K562 treated with DMSO at 1 percent for 24 hours (cell line): ENCODE measurements around the gene ZNF45. TPM values are rescaled to one million over a fixed set of nuclear protein-coding genes. Genes with fewer than 3 reads are reported as not detected.

Experiments
- total RNA-seq: library from RNA; unstranded; fragments of 300-600 nt; gene quantifications from 2 replicates; pipeline ENCODE4 v1.2.3, GENCODE V29; 2022; ENCODE audit warnings: low read depth; ENCODE audit not compliant: insufficient read depth

ZNF45 gene
- 3.9 and 6.3 TPM in 2 replicates for total RNA-seq

DNA sequence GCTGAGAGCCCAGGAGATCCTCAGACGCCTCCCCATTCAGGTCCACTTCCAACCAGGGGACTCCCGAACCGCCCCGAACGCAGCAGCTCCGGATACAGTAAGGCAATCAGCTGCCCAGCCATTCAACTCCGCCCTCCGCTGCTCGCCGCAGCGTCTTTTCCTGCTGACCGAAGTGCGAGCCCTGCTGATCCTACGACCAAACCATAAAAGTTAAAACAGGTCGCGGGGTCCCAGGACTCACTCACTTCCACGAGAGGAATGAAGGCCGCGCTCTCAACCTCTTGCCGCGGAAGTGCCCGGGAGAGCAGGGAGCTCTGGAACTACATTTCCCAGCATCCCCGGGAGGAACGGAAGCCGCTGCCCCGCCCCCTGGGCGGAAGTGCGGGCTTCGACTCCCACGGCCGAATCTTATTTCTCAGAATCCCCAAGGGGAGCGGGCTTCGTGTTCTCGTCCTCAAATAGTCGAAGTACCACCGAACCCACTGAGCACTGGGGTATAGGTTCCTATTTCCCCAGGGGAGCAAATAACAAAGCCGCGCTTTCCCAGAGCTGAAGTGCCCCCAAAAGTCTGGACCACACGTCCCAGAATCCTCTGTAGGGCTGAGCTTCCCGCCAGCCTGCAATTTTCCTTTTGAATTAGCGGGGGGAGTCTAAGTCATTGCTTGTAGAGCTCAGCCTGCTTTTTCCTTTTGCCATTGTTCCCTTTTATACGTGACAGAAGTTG lies at the start of gene ZNF45:
TSS of gene ZNF45 (minus strand) at position 298 of the 724 bp plus-strand sequence. CDS start 13,097 bp downstream, outside the sequence.

DNA sequence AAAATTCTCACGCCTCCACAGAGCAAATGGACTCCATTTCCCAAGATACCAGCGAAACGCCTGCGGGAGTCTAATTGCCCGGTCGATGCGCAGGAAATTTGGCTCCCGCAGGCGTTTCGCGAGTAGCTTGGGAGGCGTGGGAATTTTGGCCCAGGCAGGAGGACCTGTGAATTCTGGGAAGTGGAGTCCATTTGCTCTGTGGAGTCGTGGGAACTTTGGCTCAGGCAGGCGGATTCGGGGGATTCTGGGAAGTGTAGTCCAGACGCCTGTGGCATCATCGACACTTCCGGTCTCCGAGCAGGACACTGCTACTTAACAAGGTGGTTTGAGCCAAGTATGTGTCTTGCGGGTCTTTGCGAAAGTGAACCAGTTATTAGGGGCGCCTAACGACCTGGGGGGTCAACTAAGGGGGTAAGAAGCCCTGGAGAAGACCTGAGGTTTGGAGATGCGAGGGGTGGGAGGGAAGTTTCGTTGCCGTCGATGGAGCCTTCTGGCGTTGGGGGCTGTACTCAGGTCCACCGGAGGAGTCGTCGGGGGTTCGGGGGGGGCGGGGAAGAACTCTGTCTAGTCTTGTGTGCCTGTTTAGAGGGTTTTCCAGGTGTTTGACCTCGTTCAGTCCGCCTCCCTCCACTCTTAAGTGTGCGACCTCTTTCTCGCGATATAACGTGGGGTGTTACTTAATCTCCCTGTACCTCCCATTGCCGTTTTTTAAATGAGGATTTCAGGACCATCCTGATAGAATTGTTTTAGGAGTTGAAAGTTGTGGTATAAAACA lies 49.0 kb upstream of the ZNF45 start, which contains the start of gene ZNF155:
TSS of gene ZNF155 (plus strand) at position 277 of the 775 bp plus-strand sequence. CDS start 4,356 bp downstream, outside the sequence.

DNA sequence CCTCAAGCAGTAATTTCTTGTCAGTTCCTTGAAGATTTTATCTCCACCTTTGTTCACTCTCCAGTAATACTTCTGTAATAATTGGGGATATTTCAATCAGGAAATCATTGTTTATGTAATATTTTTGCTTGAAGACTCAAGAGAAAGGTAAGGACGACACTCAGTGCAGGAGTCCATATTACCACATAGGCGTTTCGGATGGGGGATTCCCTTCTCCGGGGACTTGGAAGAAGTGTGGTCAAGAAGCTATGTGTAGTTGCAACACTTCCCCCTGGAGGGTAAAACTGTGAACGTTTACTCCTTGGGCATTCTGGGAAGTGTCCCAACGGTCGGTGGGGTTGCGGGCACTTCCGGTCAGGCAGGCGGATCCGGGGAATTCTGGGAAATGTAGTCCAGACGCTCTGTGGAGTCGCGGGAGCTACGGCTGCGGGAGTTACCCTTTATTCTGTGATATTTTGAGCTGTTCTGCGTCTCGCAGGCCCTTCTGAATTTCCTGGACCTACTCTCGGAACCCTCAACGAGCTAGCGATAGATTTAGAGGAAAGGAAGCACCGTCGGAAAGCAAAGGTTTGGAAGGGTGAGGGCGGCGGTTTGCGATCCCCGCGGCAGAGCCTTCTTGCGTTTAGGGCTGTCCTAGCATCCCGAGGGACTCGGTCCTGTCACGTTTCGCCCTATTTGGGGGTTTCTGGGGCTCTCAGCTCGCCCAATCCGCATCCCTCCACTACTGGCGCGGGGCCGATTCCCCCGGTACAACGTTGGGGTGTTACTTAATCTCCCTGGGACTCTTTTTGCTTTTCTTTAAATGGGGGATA lies 16.0 kb upstream of the ZNF45 start, which contains the start of gene ZNF221:
TSS of gene ZNF221 (plus strand) at position 395 of the 812 bp plus-strand sequence. CDS start 11,499 bp downstream, outside the sequence.

DNA sequence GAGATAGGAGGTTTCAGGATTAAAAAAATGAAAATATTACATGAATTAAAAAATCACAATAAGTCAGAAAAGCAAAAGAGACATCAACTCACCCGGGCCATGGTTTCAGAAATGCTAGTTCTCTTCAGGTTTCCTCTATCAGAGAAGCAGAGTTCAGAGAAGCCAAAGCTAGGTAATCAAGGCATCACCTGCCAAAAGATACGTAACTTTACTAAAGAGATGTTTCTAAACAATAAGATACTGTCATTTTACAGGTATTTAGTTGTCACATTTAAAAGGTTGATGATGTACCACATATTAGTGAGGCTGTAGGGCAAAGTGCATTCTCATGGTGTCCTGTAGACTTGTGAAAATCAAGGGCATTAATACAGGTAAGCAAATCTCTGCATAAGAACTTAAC lies 51.2 kb downstream of the ZNF45 start, which contains the start of gene ZNF404:
TSS of gene ZNF404 (minus strand) at position 101 of the 400 bp plus-strand sequence.

Other genes starting within 250 kb of the ZNF45 start
- not detected in 2 replicates for gene IRGC, start 219.2 kb downstream of the ZNF45 start, total RNA-seq
- 35.8 and 36.2 TPM in 2 replicates for gene SMG9, start 180.3 kb downstream of the ZNF45 start, total RNA-seq
- 9.6 and 13.3 TPM in 2 replicates for gene KCNN4, start 154.3 kb downstream of the ZNF45 start, total RNA-seq
- gene LYPD5, start 132.8 kb downstream of the ZNF45 start, total RNA-seq: 0.42 and 0.65 TPM in 2 replicates
- 2.8 and 4.5 TPM in 2 replicates for gene ZNF283, start 108.0 kb downstream of the ZNF45 start, total RNA-seq
- 0.95 and 3.1 TPM in 2 replicates for gene ZNF404, start 51.3 kb downstream of the ZNF45 start, total RNA-seq
- gene ZNF221, start 15.9 kb upstream of the ZNF45 start, total RNA-seq: 0.38 and 0.61 TPM in 2 replicates
- 0.46 TPM in 1 of 2 replicates, not detected in the other for gene ZNF155, start 48.9 kb upstream of the ZNF45 start, total RNA-seq
- 0.96 and 1.4 TPM in 2 replicates for gene ZNF230, start 67.7 kb upstream of the ZNF45 start, total RNA-seq
- gene ZNF222, start 90.1 kb upstream of the ZNF45 start, total RNA-seq: 2.1 and 3.5 TPM in 2 replicates
- 1.5 and 1.6 TPM in 2 replicates for gene ZNF223, start 116.8 kb upstream of the ZNF45 start, total RNA-seq
- 0.27 TPM in 1 of 2 replicates, not detected in the other for gene ZNF284, start 136.9 kb upstream of the ZNF45 start, total RNA-seq
- 4.0 and 8.9 TPM in 2 replicates for gene ZNF224, start 159.1 kb upstream of the ZNF45 start, total RNA-seq
- gene ZNF225, start 178.1 kb upstream of the ZNF45 start, total RNA-seq: 1.1 and 2.1 TPM in 2 replicates
- gene ZNF234, start 206.3 kb upstream of the ZNF45 start, total RNA-seq: 0.76 and 1.4 TPM in 2 replicates
- 8.8 and 10.9 TPM in 2 replicates for gene ZNF226, start 229.8 kb upstream of the ZNF45 start, total RNA-seq